Stimulated activated naive CD8-positive, alpha-beta T cell treated with anti-CD3 and anti-CD28 coated beads, Interleukin-15, amount 100 ng/mL, for 72 hours (primary cell): ENCODE results near the gene CCDC91.
A peak's percentile ranks its signal among the peaks of the same experiment; 100 is the strongest.

Experiments used
- ATAC-seq: fragments of 150-1000 bp; cut with Tn5 transposase; 2 replicates; pipeline ENCODE4 v1.10.0; 2021; ENCODE audit warnings: mild to moderate bottlenecking, moderate library complexity
- DNase-seq, 2 donors: peaks; one replicate each; pipeline ENCODE4 v3.0.0; 2021 to 2022
- H3K27ac Mint-ChIP-seq, 2 donors: one replicate each; pipeline ENCODE4 v1.8.0; 2022; ENCODE audit warnings: mild to moderate bottlenecking in 2 of 2, mixed read lengths in 2 of 2, moderate library complexity in 2 of 2
- H3K27me3 Mint-ChIP-seq: one replicate; pipeline ENCODE4 v1.8.0; 2022; ENCODE audit warnings: mixed read lengths
- H3K4me1 Mint-ChIP-seq: one replicate; pipeline ENCODE4 v1.8.0; 2022; ENCODE audit warnings: mild to moderate bottlenecking, mixed read lengths
- H3K4me3 Mint-ChIP-seq, 2 donors: one replicate each; pipeline ENCODE4 v1.8.0; 2022; ENCODE audit warnings: mild to moderate bottlenecking in 2 of 2, mixed read lengths in 2 of 2, moderate library complexity in 1 of 2
- H3K9me3 Mint-ChIP-seq, 2 donors: one replicate each; pipeline ENCODE4 v1.8.0; 2022; ENCODE audit warnings: mixed read lengths in 2 of 2

CCDC91 gene

GRCh38 chr12:28269851-28270250, 79.6 kb downstream of the CCDC91 start:
- no peak for ATAC-seq
- H3K4me1 Mint-ChIP-seq: no peaks in the 10 kb centered on the region
- H3K27ac Mint-ChIP-seq: no peak overlapping the region

GRCh38 chr12:28278499-28278898, 88.2 kb downstream of the CCDC91 start:
- H3K4me3 Mint-ChIP-seq: no peak overlapping the region
- no peak for ATAC-seq
- DNase-seq: no peak
- no peak overlapping the region for H3K27ac Mint-ChIP-seq
- H3K9me3 Mint-ChIP-seq: peaks cover 0 to 6% of the 10 kb centered on the region in 2 donors
- peaks cover 12% of the 10 kb centered on the region for H3K4me1 Mint-ChIP-seq
- H3K27me3 Mint-ChIP-seq: no peaks in the 10 kb centered on the region

More at GRCh38 chr12:28269851-28270250, 79.6 kb downstream of the CCDC91 start:
- H3K27me3 Mint-ChIP-seq: no peaks in the 10 kb centered on the region
- no peak overlapping the region for H3K4me3 Mint-ChIP-seq
- no peak for DNase-seq
- peaks cover 11 to 27% of the 10 kb centered on the region in 2 donors for H3K9me3 Mint-ChIP-seq

- DNase-seq (no peak), ATAC-seq (no peak)
- no peak overlapping the region for H3K27ac Mint-ChIP-seq
- peaks cover 0 to 8% of the 10 kb centered on the region in 2 donors for H3K9me3 Mint-ChIP-seq
- no peak overlapping the region for H3K4me3 Mint-ChIP-seq
- H3K4me1 Mint-ChIP-seq: peaks cover 12% of the 10 kb centered on the region
- no peaks in the 10 kb centered on the region for H3K27me3 Mint-ChIP-seq
Observed at GRCh38 chr12:28278960-28279359, 88.7 kb downstream of the CCDC91 start.

- ATAC-seq (no peak), DNase-seq (no peak)
- peaks cover 17 to 46% of the 10 kb centered on the region in 2 donors for H3K9me3 Mint-ChIP-seq
- H3K4me1 Mint-ChIP-seq: no peaks in the 10 kb centered on the region
- no peaks in the 10 kb centered on the region for H3K27me3 Mint-ChIP-seq
- no peak overlapping the region for H3K27ac Mint-ChIP-seq
- no peak overlapping the region for H3K4me3 Mint-ChIP-seq
Observed at GRCh38 chr12:28286352-28286751, 96.1 kb downstream of the CCDC91 start.

GRCh38 chr12:28290262-28290661, 100.0 kb downstream of the CCDC91 start:
- Mint-ChIP-seq H3K9me3 (peaks cover 17 to 38% of the 10 kb centered on the region in 2 donors), H3K27ac (no peak overlapping the region), H3K4me1 (peaks cover 6% of the 10 kb centered on the region), H3K27me3 (no peaks in the 10 kb centered on the region), H3K4me3 (no peak overlapping the region)
- ATAC-seq (no peak), DNase-seq (no peak)

GRCh38 chr12:28292699-28293098, 102.4 kb downstream of the CCDC91 start:
- DNase-seq (no peak), ATAC-seq (no peak)
- H3K4me1 Mint-ChIP-seq: peaks cover 6% of the 10 kb centered on the region
- peaks cover 17 to 28% of the 10 kb centered on the region in 2 donors for H3K9me3 Mint-ChIP-seq
- no peak overlapping the region for H3K4me3 Mint-ChIP-seq
- no peaks in the 10 kb centered on the region for H3K27me3 Mint-ChIP-seq
- no peak overlapping the region for H3K27ac Mint-ChIP-seq

GRCh38 chr12:28294300-28294699, 104.0 kb downstream of the CCDC91 start:
- Mint-ChIP-seq H3K27me3 (no peaks in the 10 kb centered on the region), H3K9me3 (peaks cover 10 to 12% of the 10 kb centered on the region in 2 donors), H3K27ac (no peak overlapping the region), H3K4me1 (peaks cover 10% of the 10 kb centered on the region), H3K4me3 (no peak overlapping the region)
- DNase-seq: no peak
- ATAC-seq: no peak

GRCh38 chr12:28296287-28296686, 106.0 kb downstream of the CCDC91 start:
- no peak for ATAC-seq

GRCh38 chr12:28303192-28303591, 112.9 kb downstream of the CCDC91 start:
- Mint-ChIP-seq H3K27me3 (no peaks in the 10 kb centered on the region), H3K9me3 (no peaks in the 10 kb centered on the region), H3K4me1 (peaks cover 21% of the 10 kb centered on the region), H3K4me3 (no peak overlapping the region), H3K27ac (no peak overlapping the region)
- DNase-seq (no peak), ATAC-seq (no peak)

More at GRCh38 chr12:28296287-28296686, 106.0 kb downstream of the CCDC91 start:
- peaks cover 15% of the 10 kb centered on the region for H3K4me1 Mint-ChIP-seq
- no peaks in the 10 kb centered on the region for H3K9me3 Mint-ChIP-seq
- H3K4me3 Mint-ChIP-seq: no peak overlapping the region
- no peak overlapping the region for H3K27ac Mint-ChIP-seq
- no peaks in the 10 kb centered on the region for H3K27me3 Mint-ChIP-seq
- DNase-seq: no peak

GRCh38 chr12:28306535-28306934, 116.3 kb downstream of the CCDC91 start:
- no peak overlapping the region for H3K4me3 Mint-ChIP-seq
- no peaks in the 10 kb centered on the region for H3K9me3 Mint-ChIP-seq
- ATAC-seq (no peak), DNase-seq (no peak)
- H3K27me3 Mint-ChIP-seq: no peaks in the 10 kb centered on the region
- H3K4me1 Mint-ChIP-seq: peaks cover 12% of the 10 kb centered on the region
- H3K27ac Mint-ChIP-seq: peak overlapping the region in 1 of 2 donors; percentile 34

- DNase-seq: no peak
- no peaks in the 10 kb centered on the region for H3K9me3 Mint-ChIP-seq
- no peak overlapping the region for H3K4me3 Mint-ChIP-seq
- H3K27ac Mint-ChIP-seq: no peak overlapping the region
- no peaks in the 10 kb centered on the region for H3K27me3 Mint-ChIP-seq
- H3K4me1 Mint-ChIP-seq: peaks cover 11% of the 10 kb centered on the region
- ATAC-seq: no peak
Observed at GRCh38 chr12:28308891-28309290, 118.6 kb downstream of the CCDC91 start.

GRCh38 chr12:28313631-28314030, 123.4 kb downstream of the CCDC91 start:
- Mint-ChIP-seq H3K27me3 (no peaks in the 10 kb centered on the region), H3K4me3 (no peak overlapping the region), H3K4me1 (peaks cover 6% of the 10 kb centered on the region), H3K27ac (no peak overlapping the region), H3K9me3 (peaks cover 0 to 6% of the 10 kb centered on the region in 2 donors)
- no peak for ATAC-seq
- no peak for DNase-seq

- H3K27ac Mint-ChIP-seq: no peak overlapping the region
- H3K4me3 Mint-ChIP-seq: no peak overlapping the region
Observed at GRCh38 chr12:28316049-28316448, 125.8 kb downstream of the CCDC91 start.

GRCh38 chr12:28318273-28318672, 128.0 kb downstream of the CCDC91 start:
- DNase-seq (no peak), ATAC-seq (no peak)
- peaks cover 12% of the 10 kb centered on the region for H3K4me1 Mint-ChIP-seq
- no peak overlapping the region for H3K27ac Mint-ChIP-seq
- no peaks in the 10 kb centered on the region for H3K27me3 Mint-ChIP-seq
- H3K4me3 Mint-ChIP-seq: no peak overlapping the region
- peaks cover 0 to 6% of the 10 kb centered on the region in 2 donors for H3K9me3 Mint-ChIP-seq

More at GRCh38 chr12:28316049-28316448, 125.8 kb downstream of the CCDC91 start:
- DNase-seq: no peak
- Mint-ChIP-seq H3K4me1 (peaks cover 13% of the 10 kb centered on the region), H3K9me3 (peaks cover 0 to 6% of the 10 kb centered on the region in 2 donors), H3K27me3 (no peaks in the 10 kb centered on the region)
- ATAC-seq: no peak

- Mint-ChIP-seq H3K4me3 (no peak overlapping the region), H3K27ac (no peak overlapping the region), H3K9me3 (peaks cover 0 to 6% of the 10 kb centered on the region in 2 donors), H3K4me1 (peaks cover 7% of the 10 kb centered on the region), H3K27me3 (no peaks in the 10 kb centered on the region)
- ATAC-seq (no peak), DNase-seq (no peak)
Observed at GRCh38 chr12:28320353-28320752, 130.1 kb downstream of the CCDC91 start.

- H3K27ac Mint-ChIP-seq: no peak overlapping the region
- H3K4me3 Mint-ChIP-seq: no peak overlapping the region
- peaks cover 4% of the 10 kb centered on the region for H3K4me1 Mint-ChIP-seq
- no peaks in the 10 kb centered on the region for H3K27me3 Mint-ChIP-seq
- H3K9me3 Mint-ChIP-seq: peaks cover 0 to 8% of the 10 kb centered on the region in 2 donors
- no peak for DNase-seq
- ATAC-seq: no peak
Observed at GRCh38 chr12:28327722-28328121, 137.5 kb downstream of the CCDC91 start.

- DNase-seq: no peak
- no peak overlapping the region for H3K27ac Mint-ChIP-seq
Observed at GRCh38 chr12:28328967-28329366, 138.7 kb downstream of the CCDC91 start.

More at GRCh38 chr12:28328967-28329366, 138.7 kb downstream of the CCDC91 start:
- Mint-ChIP-seq H3K4me1 (peaks cover 4% of the 10 kb centered on the region), H3K27me3 (no peaks in the 10 kb centered on the region), H3K4me3 (no peak overlapping the region), H3K9me3 (peaks cover 0 to 8% of the 10 kb centered on the region in 2 donors)
- no peak for ATAC-seq
